PC-9 (cell line): ENCODE data around the gene HSDL1.

Experiments used
- EZH2 ChIP-seq: fragments of 200-600 bp; sonication (generic); IDR thresholded peaks from 2 replicates; pipeline ENCODE4 v1.8.0; 2017; ENCODE audit warnings: antibody characterized with exemption, low read depth
- TF ChIP-seq, protein P1 (sequence below): fragments of 200-600 bp; sonication (generic); conservative IDR thresholded peaks from 2 replicates; pipeline ENCODE4 v1.6.1; 2017; ENCODE audit warnings: mixed run types, antibody characterized with exemption, mild to moderate bottlenecking, moderate library complexity

DNA sequence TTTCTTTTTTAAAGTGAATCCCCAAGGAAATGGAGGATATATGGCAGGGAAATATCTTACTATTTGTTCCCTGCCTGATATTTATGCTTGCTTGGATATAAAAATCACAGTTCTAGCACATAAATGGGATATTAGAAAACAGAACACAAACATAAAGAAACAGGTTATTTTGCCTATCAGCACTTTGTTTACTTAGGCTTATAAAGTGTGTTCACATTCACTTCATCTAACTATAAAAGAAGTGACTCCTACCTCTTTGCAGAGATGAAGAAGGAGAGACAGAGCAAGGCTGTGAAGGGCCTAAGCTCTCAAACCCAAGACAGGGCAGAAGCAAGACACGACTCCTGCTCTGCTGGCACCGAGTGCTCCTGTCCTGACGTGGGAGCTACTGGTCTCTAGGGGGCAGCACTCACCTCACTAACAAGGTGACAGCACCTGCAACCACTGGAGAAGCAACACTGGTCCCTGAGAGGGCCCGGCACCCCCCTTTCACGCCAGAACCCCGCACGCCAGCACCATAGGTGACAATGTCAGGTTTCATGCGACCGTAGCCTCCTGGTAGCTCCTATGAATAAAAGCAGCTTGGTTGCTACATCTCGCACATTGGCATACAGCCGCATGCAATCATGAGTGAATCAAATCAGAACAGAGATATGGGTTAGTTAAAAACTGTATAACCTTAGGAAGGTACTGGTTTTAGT lies 60.3 kb downstream of the HSDL1 start:
- TF ChIP-seq, protein P1, sequence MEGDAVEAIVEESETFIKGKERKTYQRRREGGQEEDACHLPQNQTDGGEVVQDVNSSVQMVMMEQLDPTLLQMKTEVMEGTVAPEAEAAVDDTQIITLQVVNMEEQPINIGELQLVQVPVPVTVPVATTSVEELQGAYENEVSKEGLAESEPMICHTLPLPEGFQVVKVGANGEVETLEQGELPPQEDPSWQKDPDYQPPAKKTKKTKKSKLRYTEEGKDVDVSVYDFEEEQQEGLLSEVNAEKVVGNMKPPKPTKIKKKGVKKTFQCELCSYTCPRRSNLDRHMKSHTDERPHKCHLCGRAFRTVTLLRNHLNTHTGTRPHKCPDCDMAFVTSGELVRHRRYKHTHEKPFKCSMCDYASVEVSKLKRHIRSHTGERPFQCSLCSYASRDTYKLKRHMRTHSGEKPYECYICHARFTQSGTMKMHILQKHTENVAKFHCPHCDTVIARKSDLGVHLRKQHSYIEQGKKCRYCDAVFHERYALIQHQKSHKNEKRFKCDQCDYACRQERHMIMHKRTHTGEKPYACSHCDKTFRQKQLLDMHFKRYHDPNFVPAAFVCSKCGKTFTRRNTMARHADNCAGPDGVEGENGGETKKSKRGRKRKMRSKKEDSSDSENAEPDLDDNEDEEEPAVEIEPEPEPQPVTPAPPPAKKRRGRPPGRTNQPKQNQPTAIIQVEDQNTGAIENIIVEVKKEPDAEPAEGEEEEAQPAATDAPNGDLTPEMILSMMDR = peak; percentile 91
- no peak for TF ChIP-seq EZH2
